ENCODE measurements around the gene RBM33. TPM values are rescaled to one million over a fixed set of nuclear protein-coding genes. Genes with fewer than 3 reads are reported as not detected.

RBM33 gene
- total RNA-seq, 1 donor: 21.9 TPM

DNA sequence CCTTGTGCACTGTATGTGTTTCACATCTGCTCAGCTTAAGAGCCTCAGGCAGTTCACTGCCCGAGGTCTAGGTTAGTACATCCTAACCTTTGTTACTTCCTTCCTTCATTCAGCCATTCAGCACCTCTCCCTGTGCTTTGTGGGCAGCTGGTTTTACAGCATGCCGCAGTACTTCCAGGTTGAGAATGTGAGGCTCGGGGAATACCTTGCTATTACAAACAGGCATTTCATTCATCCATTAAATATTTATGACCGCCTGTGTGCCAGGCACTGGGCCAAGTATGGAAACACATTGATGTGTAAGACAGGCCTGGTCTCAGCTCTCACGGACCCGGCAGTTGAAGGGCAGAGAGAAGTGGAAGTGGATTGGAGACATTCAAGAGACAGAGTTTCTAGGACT is 85.4 kb downstream of the RBM33 start:
- no peak for DNase-seq (ENCODE audit: low read depth)

GRCh38 chr7:155731380-155731779 is 86.9 kb downstream of the RBM33 start:
- no peak for TF ChIP-seq CTCF (IDR thresholded peaks at IDR 0.05; ENCODE audit: insufficient read depth, low read length)
- peak; percentile 12 for DNase-seq (ENCODE audit: low read depth)
- H3K4me3 ChIP-seq (ENCODE audit: low read depth, low read length): no peak overlapping the region

More for the DNA sequence above, 85.4 kb downstream of the RBM33 start:
- no peak for TF ChIP-seq CTCF (IDR thresholded peaks at IDR 0.05; ENCODE audit: insufficient read depth, low read length)
- no peak overlapping the region for H3K4me3 ChIP-seq (ENCODE audit: low read depth, low read length)

DNA sequence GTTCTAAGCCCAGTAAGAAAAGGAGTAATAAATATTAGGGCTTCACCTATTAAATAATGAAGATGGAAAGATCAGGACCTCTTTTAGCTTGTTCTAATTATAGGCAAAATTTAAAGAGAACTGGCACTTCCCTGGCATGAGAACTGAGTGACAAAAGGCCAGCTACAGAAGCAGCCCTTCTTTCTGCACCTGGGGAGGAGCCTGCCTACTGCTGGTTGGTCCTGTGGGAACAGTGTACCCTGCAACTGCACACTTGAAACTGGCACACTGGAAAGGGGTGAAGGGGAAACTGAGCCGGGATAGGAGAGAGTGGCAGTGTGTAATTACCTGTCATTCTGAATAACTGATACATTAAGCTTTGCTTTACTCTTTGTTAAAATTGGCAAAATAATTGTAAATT is 87.4 kb downstream of the RBM33 start:
- H3K4me3 ChIP-seq (ENCODE audit: low read depth, low read length): no peak overlapping the region
- TF ChIP-seq CTCF (IDR thresholded peaks at IDR 0.05; ENCODE audit: insufficient read depth, low read length): no peak
- no peak for DNase-seq (ENCODE audit: low read depth)

GRCh38 chr7:155732286-155732685 is 87.8 kb downstream of the RBM33 start:
- no peak for TF ChIP-seq CTCF (IDR thresholded peaks at IDR 0.05; ENCODE audit: insufficient read depth, low read length)
- DNase-seq (ENCODE audit: low read depth): no peak
- H3K4me3 ChIP-seq (ENCODE audit: low read depth, low read length): no peak overlapping the region

DNA sequence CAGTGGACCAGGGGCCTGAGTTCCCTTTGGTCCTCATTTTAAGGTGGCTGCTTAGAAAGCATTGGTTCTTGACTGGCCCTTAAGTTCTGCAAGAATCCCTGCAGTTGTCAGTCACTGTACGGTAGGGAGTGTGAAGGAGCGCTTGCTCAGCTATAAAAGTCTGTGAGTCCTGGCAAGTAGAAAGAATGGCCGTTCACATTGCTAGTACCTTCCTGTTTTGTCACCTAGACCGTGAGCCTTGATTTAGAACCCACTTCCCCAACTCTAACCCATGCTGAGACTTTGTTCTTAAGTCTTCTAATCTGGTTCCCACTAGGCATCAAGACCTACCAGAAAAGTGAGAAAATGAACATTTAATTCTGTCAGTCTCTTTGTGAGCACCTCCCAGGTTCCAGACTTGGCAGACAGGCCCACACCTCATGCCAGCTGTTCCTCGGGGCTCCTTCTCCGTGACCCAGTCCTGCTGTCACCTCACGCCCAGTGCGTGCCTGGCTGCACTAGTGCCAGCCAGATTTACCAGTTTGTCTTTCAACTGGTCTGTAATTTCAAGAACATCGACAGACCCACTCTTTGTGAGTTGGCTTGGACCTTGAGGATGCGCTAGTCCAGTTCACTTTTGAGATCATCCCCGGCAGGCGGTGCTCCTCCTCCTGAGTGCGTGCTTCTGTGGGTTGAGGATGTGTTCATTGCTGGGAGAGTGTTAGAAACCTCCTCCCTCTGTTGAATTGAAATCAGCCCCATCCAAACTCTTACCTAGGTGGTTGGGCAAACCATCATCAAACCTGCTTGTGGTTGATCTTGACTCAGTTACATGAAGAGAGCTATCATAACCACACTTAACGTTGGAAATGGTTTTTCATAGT is 89.4 kb downstream of the RBM33 start:
- no peak overlapping the region for H3K4me3 ChIP-seq (ENCODE audit: low read depth, low read length)
- DNase-seq (ENCODE audit: low read depth): no peak
- TF ChIP-seq CTCF (IDR thresholded peaks at IDR 0.05; ENCODE audit: insufficient read depth, low read length): no peak

GRCh38 chr7:155734445-155734809 is 90.0 kb downstream of the RBM33 start:
- DNase-seq (ENCODE audit: low read depth): no peak
- no peak for TF ChIP-seq CTCF (IDR thresholded peaks at IDR 0.05; ENCODE audit: insufficient read depth, low read length)
- no peak overlapping the region for H3K4me3 ChIP-seq (ENCODE audit: low read depth, low read length)

All from fibroblast of the aortic adventitia (primary cell).